H1 (cell line): ENCODE data around the gene GPR141. TPM values are rescaled to one million over a fixed set of nuclear protein-coding genes. Genes with fewer than 3 reads are reported as not detected.

Experiments
- ASH2L ChIP-seq: fragments of 200-600, 300-600 bp; sonication (generic); IDR thresholded peaks from one replicate; pipeline ENCODE4 v1.7.1; 2017; ENCODE audit warnings: low read length
- CHD7 ChIP-seq: fragments of 300-600 bp; sonication (generic); IDR thresholded peaks from 2 replicates; pipeline ENCODE4 v1.7.1; 2012; ENCODE audit warnings: low read length, moderate library complexity, mild to moderate bottlenecking, inconsistent platforms; ENCODE audit not compliant: insufficient replicate concordance
- E2F6 ChIP-seq: IDR thresholded peaks from 2 replicates; pipeline ENCODE4 v1.6.1; 2012; ENCODE audit warnings: inconsistent platforms
- EP300 ChIP-seq, 2 experiments: IDR thresholded peaks; 1 replicate in 1 of 2; 2 replicates in 1 of 2; pipeline ENCODE4 v1.6.1; 2011 to 2012; ENCODE audit warnings: low read depth in 2 of 2, low read length in 2 of 2, mild to moderate bottlenecking in 2 of 2, borderline replicate concordance in 1 of 2, inconsistent platforms in 1 of 2, moderate library complexity in 1 of 2
- KDM1A ChIP-seq: fragments of 200-600, 300-600 bp; sonication (generic); IDR thresholded peaks from 2 replicates; pipeline ENCODE4 v1.7.1; 2016; ENCODE audit warnings: mild to moderate bottlenecking, low read length, borderline replicate concordance
- USF2 ChIP-seq: IDR thresholded peaks from 2 replicates; pipeline ENCODE4 v1.6.1; 2011; ENCODE audit warnings: low read length, improper control_type of control experiment
- polyA plus RNA-seq, 7 experiments: library from polyadenylated mRNA; depleted of rRNA in 3 of 7; stranded (reverse) in 5 of 7; unstranded in 2 of 7; fragments of >200 nt in 5 of 7; fragments of 200-250 nt in 2 of 7; gene quantifications; 1 replicate in 5 of 7; 2 replicates in 1 of 7; 4 replicates in 1 of 7; pipeline versions ENCODE4 v1.2.1 to v1.2.3, GENCODE V29; 2011 to 2013; ENCODE audit warnings: missing spikeins in 2 of 7, mixed read lengths in 2 of 7
- total RNA-seq: library from RNA; stranded (reverse); fragmentation: NEBNext Ultra II Directional; extraction: Animal tissue kit (Norgen Biotek cat#: 25700); gene quantifications from 2 replicates; pipeline ENCODE4 v1.2.1, GENCODE V29; 2021

Gene GPR141
- total and polyA plus RNA-seq, 2 of the 8 experiments (the other 6 are each of a cell fraction or from before 2014, with no cell fraction given), result 0.45 to 1.0 TPM

- TF ChIP-seq CHD7, result no peak
- no peak for TF ChIP-seq E2F6
- TF ChIP-seq USF2, result no peak
- TF ChIP-seq ASH2L, result no peak
- TF ChIP-seq EP300 (IDR thresholded peaks at IDR 0.05; ENCODE audit: borderline replicate concordance in 1 of 2, low read depth in 2 of 2, low read length in 2 of 2), result no peak
- no peak for TF ChIP-seq KDM1A
These were observed 19.9 kb upstream of the GPR141 start (continued) for GRCh38 chr7:37663693-37664092.
